Measurements from ENCODE around the gene KYAT1.

The KYAT1 gene

GRCh38 chr9:128908372-128908771, 26.6 kb upstream of the KYAT1 start:
- no peak for DNase-seq (ENCODE audit: low read depth, low spot score)

- no peak for DNase-seq (ENCODE audit: low read depth, low spot score)
These were observed 25.0 kb upstream of the KYAT1 start for GRCh38 chr9:128906741-128907140.

- DNase-seq (ENCODE audit: low read depth, low spot score): no peak
These were observed 24.2 kb upstream of the KYAT1 start for GRCh38 chr9:128905964-128906363.

- DNase-seq (ENCODE audit: low read depth, low spot score): no peak
These were observed 22.3 kb upstream of the KYAT1 start for GRCh38 chr9:128903871-128904620.

GRCh38 chr9:128903079-128903461, 21.3 kb upstream of the KYAT1 start:
- DNase-seq (ENCODE audit: low read depth, low spot score): no peak

GRCh38 chr9:128902351-128903078, 20.8 kb upstream of the KYAT1 start:
- no peak for DNase-seq (ENCODE audit: low read depth, low spot score)

- no peak for DNase-seq (ENCODE audit: low read depth, low spot score)
These were observed 20.1 kb upstream of the KYAT1 start for GRCh38 chr9:128901822-128902221.

GRCh38 chr9:128901379-128901778, 19.6 kb upstream of the KYAT1 start:
- DNase-seq (ENCODE audit: low read depth, low spot score): no peak

- no peak for DNase-seq (ENCODE audit: low read depth, low spot score)
These were observed 18.0 kb upstream of the KYAT1 start for GRCh38 chr9:128899566-128900322.

GRCh38 chr9:128898845-128899565, 17.3 kb upstream of the KYAT1 start:
- DNase-seq (ENCODE audit: low read depth, low spot score): no peak

- no peak for DNase-seq (ENCODE audit: low read depth, low spot score)
These were observed 16.6 kb upstream of the KYAT1 start for GRCh38 chr9:128898382-128898781.

GRCh38 chr9:128895556-128895955, 13.8 kb upstream of the KYAT1 start:
- no peak for DNase-seq (ENCODE audit: low read depth, low spot score)

- DNase-seq (ENCODE audit: low read depth, low spot score): no peak
These were observed 13.0 kb upstream of the KYAT1 start for GRCh38 chr9:128894764-128895163.

GRCh38 chr9:128893354-128893753, 11.6 kb upstream of the KYAT1 start:
- DNase-seq (ENCODE audit: low read depth, low spot score): no peak

- DNase-seq (ENCODE audit: low read depth, low spot score): no peak
These were observed 10.6 kb upstream of the KYAT1 start for GRCh38 chr9:128892221-128892921.

- no peak for DNase-seq (ENCODE audit: low read depth, low spot score)
These were observed 9.8 kb upstream of the KYAT1 start for GRCh38 chr9:128891321-128892220.

GRCh38 chr9:128887914-128888350, 6.2 kb upstream of the KYAT1 start:
- peak; percentile 93 for DNase-seq (ENCODE audit: low read depth, low spot score)

- no peak for DNase-seq (ENCODE audit: low read depth, low spot score)
These were observed 5.3 kb upstream of the KYAT1 start for GRCh38 chr9:128887049-128887448.

GRCh38 chr9:128886211-128886891, 4.6 kb upstream of the KYAT1 start:
- no peak for DNase-seq (ENCODE audit: low read depth, low spot score)
